CD4-positive, alpha-beta T cell treated with Interferon gamma for 1 hour (primary cell): ENCODE measurements around the gene PCNX2.
"Not testable (repeated sequence)": the region's sequence is repeated elsewhere in the genome, so short reads cannot be mapped to it uniquely, and the experiment has no call there.

ENCODE experiments used
- DNase-seq: peaks from one replicate; pipeline ENCODE4 v3.0.0-alpha.2; 2020

PCNX2 gene

GRCh38 chr1:233094269-233094668 is 201.3 kb downstream of the PCNX2 start:
- DNase-seq, result no peak

- no peak for DNase-seq
Observed at GRCh38 chr1:233090746-233091494, 204.6 kb downstream of the PCNX2 start.

GRCh38 chr1:233089251-233089650 is 206.3 kb downstream of the PCNX2 start:
- DNase-seq, result no peak

- no peak for DNase-seq
Observed at GRCh38 chr1:233088613-233089012, 206.9 kb downstream of the PCNX2 start.

- no peak for DNase-seq
Observed at GRCh38 chr1:233086961-233087881, 208.3 kb downstream of the PCNX2 start.

- no peak for DNase-seq
Observed at GRCh38 chr1:233085566-233085965, 210.0 kb downstream of the PCNX2 start.

GRCh38 chr1:233082778-233083550 is 212.6 kb downstream of the PCNX2 start:
- no peak for DNase-seq

GRCh38 chr1:233081735-233082134 is 213.8 kb downstream of the PCNX2 start:
- no peak for DNase-seq

GRCh38 chr1:233080827-233081226 is 214.7 kb downstream of the PCNX2 start:
- DNase-seq, result not testable (repeated sequence)

GRCh38 chr1:233080286-233080685 is 215.2 kb downstream of the PCNX2 start:
- DNase-seq, result no peak

- no peak for DNase-seq
Observed at GRCh38 chr1:233079574-233079973, 216.0 kb downstream of the PCNX2 start.

- no peak for DNase-seq
Observed at GRCh38 chr1:233078396-233078795, 217.1 kb downstream of the PCNX2 start.

GRCh38 chr1:233075915-233076295 is 219.6 kb downstream of the PCNX2 start:
- no peak for DNase-seq

GRCh38 chr1:233066087-233066486 is 229.4 kb downstream of the PCNX2 start:
- no peak for DNase-seq

GRCh38 chr1:233065685-233066084 is 229.8 kb downstream of the PCNX2 start:
- DNase-seq, result no peak

- no peak for DNase-seq
Observed at GRCh38 chr1:233064988-233065387, 230.5 kb downstream of the PCNX2 start.

- no peak for DNase-seq
Observed at GRCh38 chr1:233063462-233063861, 232.1 kb downstream of the PCNX2 start.

- no peak for DNase-seq
Observed at GRCh38 chr1:233061265-233061664, 234.3 kb downstream of the PCNX2 start.

- no peak for DNase-seq
Observed at GRCh38 chr1:233060461-233060994, 235.0 kb downstream of the PCNX2 start.

- no peak for DNase-seq
Observed at GRCh38 chr1:233057836-233058235, 237.7 kb downstream of the PCNX2 start.

- DNase-seq, result no peak
Observed at GRCh38 chr1:233055879-233056641, 239.5 kb downstream of the PCNX2 start.

- DNase-seq, result no peak
Observed at GRCh38 chr1:233045588-233045987, 249.9 kb downstream of the PCNX2 start.
